ENCODE measurements around the gene SMCHD1. TPM values are rescaled to one million over a fixed set of nuclear protein-coding genes. Genes with fewer than 3 reads are reported as not detected.
"Not testable (repeated sequence)": the region's sequence is repeated elsewhere in the genome, so short reads cannot be mapped to it uniquely, and the experiment has no call there.

SMCHD1 gene
- polyA plus RNA-seq, 4 donors = 11.2 to 37.7 (median 14.3) TPM

DNA sequence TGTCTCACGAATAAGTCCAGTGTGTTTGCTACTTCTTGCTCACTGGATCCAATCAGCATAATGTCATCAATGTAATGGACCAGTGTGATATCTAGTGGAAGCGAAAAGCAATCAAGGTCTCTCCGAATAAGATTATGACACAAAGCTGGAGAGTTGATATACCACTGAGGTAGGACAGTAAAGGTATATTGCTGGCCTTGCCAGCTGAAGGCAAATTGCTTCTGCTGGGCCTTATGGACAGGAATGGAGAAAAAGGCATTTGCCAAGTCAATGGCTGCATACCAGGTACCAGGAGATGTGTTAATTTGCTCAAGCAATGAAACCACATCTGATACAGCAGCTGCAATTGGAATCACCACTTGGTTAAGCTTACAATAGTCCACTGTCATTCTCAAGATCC, 180.6 kb downstream of the SMCHD1 start:
- H3K27ac ChIP-seq (ENCODE audit: low read depth in 1 of 3, low read length in 2 of 3); H3K4me1 ChIP-seq (ENCODE audit: control insufficient read depth in 3 of 3, insufficient read depth in 2 of 3, low read depth in 1 of 3, low read length in 2 of 3); H3K36me3 ChIP-seq (ENCODE audit: control insufficient read depth in 3 of 3, insufficient read depth in 2 of 3, low read depth in 1 of 3, low read length in 3 of 3); H3K27me3 ChIP-seq (ENCODE audit: control insufficient read depth in 3 of 3, insufficient read depth in 3 of 3, low read length in 3 of 3); DNase-seq; FAIRE-seq; H3K9me3 ChIP-seq (ENCODE audit: control insufficient read depth in 2 of 2, insufficient read depth in 1 of 2, low read depth in 1 of 2, low read length in 1 of 2); H3K4me3 ChIP-seq (ENCODE audit: low read depth in 1 of 3, low read length in 3 of 3): not testable (repeated sequence)
- 94 to 96% (median 96%) methylated on average over 3 of the region's 3 CpGs for WGBS, 3 donors

DNA sequence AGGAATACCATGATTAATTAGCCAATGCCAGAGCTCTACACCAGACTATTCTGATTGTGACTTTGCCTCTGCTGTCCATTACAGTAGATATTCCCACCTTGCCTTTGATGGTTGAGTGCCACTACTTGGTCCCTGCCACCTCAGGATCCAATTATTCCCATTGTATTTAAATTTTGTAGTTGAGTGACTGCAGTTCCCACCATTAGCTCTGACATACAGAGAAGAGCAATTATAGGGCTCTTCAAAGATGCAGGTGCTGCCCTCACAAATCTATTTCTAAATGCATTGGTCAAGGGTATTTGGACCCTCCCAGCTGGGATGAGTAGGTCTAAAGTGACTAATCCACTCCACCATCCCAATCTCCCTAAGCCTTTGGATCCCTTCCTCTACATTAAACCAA, 181.8 kb downstream of the SMCHD1 start:
- not testable (repeated sequence) for H3K4me3 ChIP-seq (ENCODE audit: low read depth in 1 of 3, low read length in 3 of 3); DNase-seq; FAIRE-seq; H3K36me3 ChIP-seq (ENCODE audit: control insufficient read depth in 3 of 3, insufficient read depth in 2 of 3, low read depth in 1 of 3, low read length in 3 of 3); H3K27ac ChIP-seq (ENCODE audit: low read depth in 1 of 3, low read length in 2 of 3); H3K27me3 ChIP-seq (ENCODE audit: control insufficient read depth in 3 of 3, insufficient read depth in 3 of 3, low read length in 3 of 3); H3K4me1 ChIP-seq (ENCODE audit: control insufficient read depth in 3 of 3, insufficient read depth in 2 of 3, low read depth in 1 of 3, low read length in 2 of 3); H3K9me3 ChIP-seq (ENCODE audit: control insufficient read depth in 2 of 2, insufficient read depth in 1 of 2, low read depth in 1 of 2, low read length in 1 of 2)

DNA sequence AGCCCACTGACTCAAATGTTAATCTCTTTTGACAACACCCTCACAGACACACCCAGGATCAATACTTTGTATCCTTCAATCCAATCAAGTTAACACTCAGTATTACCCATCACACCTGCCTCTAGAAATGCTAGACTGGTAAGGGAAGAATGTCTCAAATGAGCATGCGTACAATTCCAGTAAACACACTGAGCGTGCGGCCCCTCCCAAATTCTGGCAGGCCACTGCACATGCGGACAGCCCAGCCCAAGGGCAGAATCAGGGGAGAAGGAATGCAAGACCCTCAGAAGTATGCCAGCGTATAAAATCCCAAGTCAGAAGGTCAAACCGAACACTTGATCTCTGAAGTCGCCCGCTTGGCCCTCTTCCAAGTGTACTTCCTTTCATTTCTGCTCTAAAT, 183.7 kb downstream of the SMCHD1 start:
- 76 to 84% (median 80%) methylated on average over 8 of the region's 8 CpGs for WGBS, 3 donors
- H3K4me3 ChIP-seq (ENCODE audit: low read depth in 1 of 3, low read length in 3 of 3) = no peak overlapping the region
- DNase-seq (no peak), FAIRE-seq (no peak)
- no peaks in the 10 kb centered on the region for H3K9me3 ChIP-seq (ENCODE audit: control insufficient read depth in 2 of 2, insufficient read depth in 1 of 2, low read depth in 1 of 2, low read length in 1 of 2)
- H3K27ac ChIP-seq (ENCODE audit: low read depth in 1 of 3, low read length in 2 of 3) = no peak overlapping the region
- peaks cover 0 to 10% (median 0%) of the 10 kb centered on the region in 3 donors for H3K27me3 ChIP-seq (ENCODE audit: control insufficient read depth in 3 of 3, insufficient read depth in 3 of 3, low read length in 3 of 3)
- no peaks in the 10 kb centered on the region for H3K4me1 ChIP-seq (ENCODE audit: control insufficient read depth in 3 of 3, insufficient read depth in 2 of 3, low read depth in 1 of 3, low read length in 2 of 3)
- no peaks in the 10 kb centered on the region for H3K36me3 ChIP-seq (ENCODE audit: control insufficient read depth in 3 of 3, insufficient read depth in 2 of 3, low read depth in 1 of 3, low read length in 3 of 3)

DNA sequence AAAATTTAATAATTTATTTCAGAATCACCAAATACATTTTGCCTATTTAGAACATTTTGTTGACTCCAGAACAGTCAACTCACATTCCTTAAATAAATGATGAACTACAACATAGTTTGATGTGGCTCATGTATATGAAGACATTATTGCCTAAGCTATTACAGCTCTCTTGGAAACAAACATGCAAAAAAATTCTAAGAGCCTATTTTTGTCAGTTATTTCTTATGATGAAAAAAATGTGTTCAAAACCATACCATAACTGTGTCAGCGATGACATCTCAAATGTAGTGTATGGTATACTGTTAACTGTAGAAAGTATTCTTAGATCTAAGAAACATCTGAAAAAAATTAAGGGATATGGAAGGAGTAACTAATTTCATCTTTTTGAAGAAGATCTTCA, 185.0 kb downstream of the SMCHD1 start:
- 94 to 98% (median 97%) methylated on average over 1 of the region's 1 CpG for WGBS, 3 donors
- DNase-seq = no peak
- no peak for FAIRE-seq
- Histone ChIP-seq H3K27ac (ENCODE audit: low read depth in 1 of 3, low read length in 2 of 3) (no peak overlapping the region), H3K4me1 (ENCODE audit: control insufficient read depth in 3 of 3, insufficient read depth in 2 of 3, low read depth in 1 of 3, low read length in 2 of 3) (no peaks in the 10 kb centered on the region), H3K4me3 (ENCODE audit: low read depth in 1 of 3, low read length in 3 of 3) (no peak overlapping the region), H3K9me3 (ENCODE audit: control insufficient read depth in 2 of 2, insufficient read depth in 1 of 2, low read depth in 1 of 2, low read length in 1 of 2) (no peaks in the 10 kb centered on the region), H3K36me3 (ENCODE audit: control insufficient read depth in 3 of 3, insufficient read depth in 2 of 3, low read depth in 1 of 3, low read length in 3 of 3) (no peaks in the 10 kb centered on the region), H3K27me3 (ENCODE audit: control insufficient read depth in 3 of 3, insufficient read depth in 3 of 3, low read length in 3 of 3) (peaks cover 0 to 20% (median 0%) of the 10 kb centered on the region in 3 donors)

DNA sequence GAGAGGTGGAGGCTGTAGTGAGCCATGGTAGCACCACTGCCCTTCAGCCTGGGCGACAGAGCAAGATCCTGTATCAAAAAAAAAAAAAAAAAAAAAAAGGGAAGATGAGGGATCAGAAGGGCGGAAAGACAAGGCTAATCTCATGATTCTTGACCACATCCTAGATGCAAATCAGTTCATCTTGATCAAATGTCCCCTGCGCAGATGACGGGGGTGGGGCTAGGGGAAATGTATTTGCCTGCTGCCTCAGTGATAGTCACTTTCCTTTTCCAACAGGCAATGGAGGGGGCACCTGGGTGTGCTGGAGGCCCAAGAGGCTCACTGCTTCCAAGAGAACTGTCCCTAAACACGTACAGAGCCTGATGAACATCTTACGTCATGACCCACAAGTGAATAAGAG, 187.6 kb downstream of the SMCHD1 start:
- FAIRE-seq (no peak), DNase-seq (no peak)
- 80 to 81% (median 80%) methylated on average over 6 of the region's 6 CpGs for WGBS, 3 donors
- peaks cover 0 to 9% (median 5%) of the 10 kb centered on the region in 3 donors for H3K4me1 ChIP-seq (ENCODE audit: control insufficient read depth in 3 of 3, insufficient read depth in 2 of 3, low read depth in 1 of 3, low read length in 2 of 3)
- H3K27ac ChIP-seq (ENCODE audit: low read depth in 1 of 3, low read length in 2 of 3) = no peak overlapping the region
- no peak overlapping the region for H3K4me3 ChIP-seq (ENCODE audit: low read depth in 1 of 3, low read length in 3 of 3)
- H3K9me3 ChIP-seq (ENCODE audit: control insufficient read depth in 2 of 2, insufficient read depth in 1 of 2, low read depth in 1 of 2, low read length in 1 of 2) = no peaks in the 10 kb centered on the region
- no peaks in the 10 kb centered on the region for H3K36me3 ChIP-seq (ENCODE audit: control insufficient read depth in 3 of 3, insufficient read depth in 2 of 3, low read depth in 1 of 3, low read length in 3 of 3)
- peaks cover 2 to 44% (median 7%) of the 10 kb centered on the region in 3 donors for H3K27me3 ChIP-seq (ENCODE audit: control insufficient read depth in 3 of 3, insufficient read depth in 3 of 3, low read length in 3 of 3)

GRCh38 chr18:2845172-2845571, 189.6 kb downstream of the SMCHD1 start:
- Histone ChIP-seq H3K27ac (ENCODE audit: low read depth in 1 of 3, low read length in 2 of 3) (no peak overlapping the region), H3K9me3 (ENCODE audit: control insufficient read depth in 2 of 2, insufficient read depth in 1 of 2, low read depth in 1 of 2, low read length in 1 of 2) (no peaks in the 10 kb centered on the region), H3K27me3 (ENCODE audit: control insufficient read depth in 3 of 3, insufficient read depth in 3 of 3, low read length in 3 of 3) (peaks cover 4 to 62% (median 7%) of the 10 kb centered on the region in 3 donors), H3K36me3 (ENCODE audit: control insufficient read depth in 3 of 3, insufficient read depth in 2 of 3, low read depth in 1 of 3, low read length in 3 of 3) (no peaks in the 10 kb centered on the region), H3K4me1 (ENCODE audit: control insufficient read depth in 3 of 3, insufficient read depth in 2 of 3, low read depth in 1 of 3, low read length in 2 of 3) (peaks cover 0 to 9% (median 5%) of the 10 kb centered on the region in 3 donors), H3K4me3 (ENCODE audit: low read depth in 1 of 3, low read length in 3 of 3) (no peak overlapping the region)
- WGBS, 3 donors = 75 to 84% (median 84%) methylated on average over 4 of the region's 4 CpGs
- FAIRE-seq = no peak
- DNase-seq = no peak

DNA sequence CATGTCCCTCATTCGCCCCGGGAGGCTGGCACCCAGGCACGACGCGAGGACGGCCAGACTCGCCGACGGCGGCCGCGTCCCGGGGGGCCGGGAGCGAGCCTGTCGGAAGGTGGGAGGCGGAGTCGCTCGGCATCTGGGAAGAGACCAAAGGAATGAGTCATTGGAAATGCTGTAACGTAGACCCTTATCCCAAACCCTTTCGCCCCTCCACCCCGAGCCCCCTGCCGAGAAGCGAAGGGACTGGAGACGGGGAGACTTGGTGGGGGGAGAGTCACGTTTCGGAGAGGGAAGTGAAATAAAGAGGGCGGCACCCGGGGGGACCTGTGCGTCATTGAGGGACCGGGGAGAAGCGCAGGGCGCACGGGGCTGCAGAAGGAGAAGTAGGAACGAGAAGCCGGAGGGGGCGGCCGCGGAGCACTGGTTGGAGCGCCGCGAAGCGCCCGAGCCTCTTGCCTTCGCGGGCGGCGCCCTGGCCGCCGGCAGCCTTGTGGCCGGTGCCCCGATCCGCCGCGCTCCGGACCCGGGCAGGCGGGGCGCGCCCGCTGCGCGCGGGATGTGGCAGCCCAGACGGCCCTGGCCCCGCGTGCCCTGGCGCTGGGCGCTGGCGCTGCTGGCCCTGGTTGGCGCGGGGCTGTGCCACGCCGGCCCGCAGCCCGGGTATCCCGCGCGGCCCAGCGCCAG, 191.2 kb downstream of the SMCHD1 start, which contains the start of gene EMILIN2:
Gene EMILIN2, plus strand, starts transcription at position 371 of the 681 bp plus-strand sequence. Its CDS starts 183 bp downstream, at position 554.
- 1 to 2% (median 2%) methylated on average over 37 to 80 of the region's 80 CpGs for WGBS, 3 donors

DNA sequence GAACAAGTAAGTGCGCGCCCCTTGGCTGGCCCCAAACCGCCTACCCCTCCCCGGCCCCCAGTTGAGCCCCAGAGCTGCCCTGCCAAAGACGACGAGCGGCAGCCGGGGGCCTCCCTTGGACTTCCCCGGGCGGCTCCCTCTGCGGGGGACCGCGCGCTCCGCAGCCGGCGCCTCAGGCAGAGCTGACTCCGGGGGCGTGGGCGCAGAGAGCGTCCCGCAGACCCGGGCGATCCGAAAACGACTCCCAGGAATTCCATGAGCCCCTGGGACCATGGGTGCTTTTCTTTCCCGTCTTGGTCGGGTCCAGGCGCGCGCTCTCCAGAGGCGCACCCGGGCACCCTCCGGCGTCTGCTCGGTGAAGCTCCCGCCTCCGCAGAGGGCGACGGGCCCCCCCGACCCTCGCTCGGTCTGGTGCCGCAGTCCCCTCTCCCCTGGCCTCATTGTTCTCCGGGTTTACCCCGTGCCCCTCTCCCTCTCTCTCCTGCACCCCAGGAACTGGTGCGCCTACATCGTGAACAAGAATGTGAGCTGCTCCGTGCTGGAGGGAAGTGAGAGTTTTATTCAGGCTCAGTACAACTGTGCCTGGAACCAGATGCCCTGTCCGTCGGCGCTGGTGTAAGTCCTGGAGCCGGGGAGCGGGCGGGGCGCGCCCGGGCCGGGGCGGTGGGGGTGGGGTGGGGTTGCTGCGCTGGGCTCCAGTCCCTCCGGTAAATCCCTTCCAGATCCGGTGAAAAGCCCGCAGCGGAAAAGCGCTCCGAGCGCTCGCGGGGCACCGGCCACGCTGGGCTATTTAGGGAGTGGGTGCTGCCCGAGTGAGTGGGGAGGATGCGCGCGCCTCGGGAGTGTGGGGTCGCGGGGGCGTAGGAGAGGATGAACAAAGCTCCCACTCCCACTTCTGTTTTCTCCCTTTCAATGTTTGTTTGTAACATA, 192.1 kb downstream of the SMCHD1 start:
- Histone ChIP-seq H3K36me3 (ENCODE audit: control insufficient read depth in 3 of 3, insufficient read depth in 2 of 3, low read depth in 1 of 3, low read length in 3 of 3) (no peaks in the 10 kb centered on the region), H3K27ac (ENCODE audit: low read depth in 1 of 3, low read length in 2 of 3) (peak overlapping the region in 1 of 3 donors; percentile 45), H3K9me3 (ENCODE audit: control insufficient read depth in 2 of 2, insufficient read depth in 1 of 2, low read depth in 1 of 2, low read length in 1 of 2) (no peaks in the 10 kb centered on the region), H3K4me3 (ENCODE audit: low read depth in 1 of 3, low read length in 3 of 3) (peak overlapping the region; percentile 24 to 48 (median 46)), H3K4me1 (ENCODE audit: control insufficient read depth in 3 of 3, insufficient read depth in 2 of 3, low read depth in 1 of 3, low read length in 2 of 3) (peaks cover 0 to 9% (median 5%) of the 10 kb centered on the region in 3 donors), H3K27me3 (ENCODE audit: control insufficient read depth in 3 of 3, insufficient read depth in 3 of 3, low read length in 3 of 3) (peaks cover 4 to 68% (median 7%) of the 10 kb centered on the region in 3 donors)
- peak in 1 of 2 donors; percentile 41 for DNase-seq
- FAIRE-seq = no peak
- WGBS, 3 donors = 1 to 4% (median 1%) methylated on average over 51 to 80 of the region's 80 CpGs

More for the DNA sequence above, 191.2 kb downstream of the SMCHD1 start, which contains the start of gene EMILIN2:
- Histone ChIP-seq H3K36me3 (ENCODE audit: control insufficient read depth in 3 of 3, insufficient read depth in 2 of 3, low read depth in 1 of 3, low read length in 3 of 3) (no peaks in the 10 kb centered on the region), H3K27me3 (ENCODE audit: control insufficient read depth in 3 of 3, insufficient read depth in 3 of 3, low read length in 3 of 3) (peaks cover 4 to 68% (median 7%) of the 10 kb centered on the region in 3 donors), H3K27ac (ENCODE audit: low read depth in 1 of 3, low read length in 2 of 3) (peak within 1 kb of the TSS in 1 of 3 donors; percentile 45), H3K9me3 (ENCODE audit: control insufficient read depth in 2 of 2, insufficient read depth in 1 of 2, low read depth in 1 of 2, low read length in 1 of 2) (no peaks in the 10 kb centered on the region), H3K4me3 (ENCODE audit: low read depth in 1 of 3, low read length in 3 of 3) (peak within 1 kb of the TSS; percentile 24 to 48 (median 46)), H3K4me1 (ENCODE audit: control insufficient read depth in 3 of 3, insufficient read depth in 2 of 3, low read depth in 1 of 3, low read length in 2 of 3) (peaks cover 0 to 9% (median 5%) of the 10 kb centered on the region in 3 donors)
- peak in 1 of 2 donors; percentile 55 for DNase-seq
- no peak for FAIRE-seq
